GM10266 (cell line): ENCODE results near the gene SEC22C.
"Not testable (repeated sequence)": the region's sequence is repeated elsewhere in the genome, so short reads cannot be mapped to it uniquely, and the experiment has no call there.

Experiments
- DNase-seq: peaks from one replicate; pipeline ENCODE4 v3.0.0; 2012; ENCODE audit errors: extremely low spot score
- CTCF ChIP-seq: IDR thresholded peaks from 2 replicates; pipeline ENCODE4 v1.5.1; 2012; ENCODE audit warnings: mild to moderate bottlenecking, low read depth; ENCODE audit not compliant: control insufficient read depth, insufficient read depth; ENCODE audit errors: missing control alignments

The SEC22C gene

GRCh38 chr3:42591811-42592210, 10.0 kb upstream of the SEC22C start:
- DNase-seq: no peak
- no peak for TF ChIP-seq CTCF

- no peak for TF ChIP-seq CTCF
- DNase-seq: no peak
Measured at GRCh38 chr3:42590989-42591756, 9.4 kb upstream of the SEC22C start.

- TF ChIP-seq CTCF: no peak
- no peak for DNase-seq
Measured at GRCh38 chr3:42589382-42590109, 7.8 kb upstream of the SEC22C start.

GRCh38 chr3:42588625-42589024, 6.9 kb upstream of the SEC22C start:
- no peak for TF ChIP-seq CTCF
- DNase-seq: no peak

- TF ChIP-seq CTCF: no peak
Measured at GRCh38 chr3:42582474-42583070, 805 bp upstream of the SEC22C start.

GRCh38 chr3:42581400-42581708, 413 bp downstream of the SEC22C start:
- TF ChIP-seq CTCF: no peak
- DNase-seq: no peak

More at GRCh38 chr3:42582474-42583070, 805 bp upstream of the SEC22C start:
- no peak for DNase-seq

- not testable (repeated sequence) for DNase-seq
Measured at GRCh38 chr3:42579346-42579745, 2.4 kb downstream of the SEC22C start.
